HG03432 (cell line): Measurements from ENCODE around the gene IPO9.

Experiments
- ATAC-seq: cut with Tn5 transposase; IDR thresholded peaks from one replicate; pipeline ENCODE4 v1.9.1; 2021; ENCODE audit warnings: mild to moderate bottlenecking, moderate library complexity; ENCODE audit not compliant: unreplicated experiment

The IPO9 gene

DNA sequence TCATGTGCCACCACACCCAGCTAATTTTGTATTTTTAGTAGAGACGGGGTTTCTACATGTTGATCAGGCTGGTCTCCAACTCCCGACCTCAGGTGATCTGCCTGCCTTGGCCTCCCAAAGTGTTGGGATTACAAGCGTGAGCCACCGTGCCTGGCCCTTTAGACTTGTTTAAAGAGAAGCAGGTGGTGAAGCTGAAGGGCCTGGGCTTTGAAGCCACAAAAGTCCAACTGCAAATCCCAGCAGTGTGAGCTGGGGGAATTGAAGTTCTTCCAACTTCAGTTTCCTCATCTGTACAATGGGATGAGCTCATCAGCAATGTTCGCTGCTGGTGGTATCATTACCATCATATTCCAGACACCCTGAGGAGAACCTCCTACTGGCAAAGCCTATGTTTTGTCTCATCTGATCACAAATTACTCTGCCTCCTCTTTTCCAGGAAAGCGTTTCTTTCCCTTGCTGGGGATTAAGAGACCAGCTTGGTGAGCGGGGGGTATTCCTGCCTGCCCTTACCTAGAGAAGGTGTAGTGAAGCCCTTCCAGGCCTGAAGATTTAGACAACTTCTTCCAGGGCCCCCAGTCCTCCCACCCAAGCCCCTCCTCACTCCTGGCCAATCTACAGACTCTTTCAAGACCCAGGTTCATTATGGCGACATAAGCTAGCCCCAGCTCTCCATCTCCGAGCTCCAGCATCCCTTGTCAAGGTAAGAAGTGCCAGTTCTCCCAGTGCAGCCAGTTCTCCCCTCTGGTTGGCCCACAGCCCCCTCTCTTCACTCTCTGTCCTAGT, 57.3 kb downstream of the IPO9 start:
- ATAC-seq = no peak

DNA sequence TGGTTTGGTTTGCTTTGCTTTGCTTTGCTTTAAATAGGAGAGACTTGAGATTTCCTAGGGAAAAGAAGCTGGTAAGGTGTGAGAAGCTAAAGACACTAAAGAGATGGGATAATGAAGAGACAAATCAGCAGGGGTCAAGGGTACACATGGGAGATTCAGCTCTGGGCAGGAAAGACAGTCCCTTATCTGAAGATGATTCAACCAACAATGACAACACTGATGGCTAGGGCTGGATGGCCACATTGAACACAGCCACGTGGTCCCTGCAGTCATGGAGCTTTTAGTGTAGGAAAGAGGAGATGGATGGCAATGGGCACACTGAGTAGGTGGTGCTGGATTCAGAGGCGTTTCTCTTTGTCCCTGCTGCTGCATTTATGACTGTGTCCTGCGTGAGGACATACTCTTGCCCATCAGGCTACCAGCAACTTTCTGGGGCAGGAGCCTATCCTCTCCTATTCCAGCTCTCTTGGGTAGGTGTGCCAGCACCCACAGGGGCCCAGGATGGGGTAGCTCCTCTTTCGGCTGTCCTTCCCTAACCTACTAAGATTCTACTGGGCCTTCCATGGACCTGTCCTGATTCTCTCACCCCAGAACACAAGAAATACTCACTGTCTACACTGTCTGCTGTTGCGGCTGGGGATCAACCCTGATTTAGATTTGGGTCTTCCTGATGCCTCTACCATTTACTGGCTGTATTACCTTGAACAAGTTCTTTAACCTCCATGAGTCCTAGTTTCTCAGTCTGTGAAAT, 58.3 kb downstream of the IPO9 start:
- ATAC-seq = no peak

DNA sequence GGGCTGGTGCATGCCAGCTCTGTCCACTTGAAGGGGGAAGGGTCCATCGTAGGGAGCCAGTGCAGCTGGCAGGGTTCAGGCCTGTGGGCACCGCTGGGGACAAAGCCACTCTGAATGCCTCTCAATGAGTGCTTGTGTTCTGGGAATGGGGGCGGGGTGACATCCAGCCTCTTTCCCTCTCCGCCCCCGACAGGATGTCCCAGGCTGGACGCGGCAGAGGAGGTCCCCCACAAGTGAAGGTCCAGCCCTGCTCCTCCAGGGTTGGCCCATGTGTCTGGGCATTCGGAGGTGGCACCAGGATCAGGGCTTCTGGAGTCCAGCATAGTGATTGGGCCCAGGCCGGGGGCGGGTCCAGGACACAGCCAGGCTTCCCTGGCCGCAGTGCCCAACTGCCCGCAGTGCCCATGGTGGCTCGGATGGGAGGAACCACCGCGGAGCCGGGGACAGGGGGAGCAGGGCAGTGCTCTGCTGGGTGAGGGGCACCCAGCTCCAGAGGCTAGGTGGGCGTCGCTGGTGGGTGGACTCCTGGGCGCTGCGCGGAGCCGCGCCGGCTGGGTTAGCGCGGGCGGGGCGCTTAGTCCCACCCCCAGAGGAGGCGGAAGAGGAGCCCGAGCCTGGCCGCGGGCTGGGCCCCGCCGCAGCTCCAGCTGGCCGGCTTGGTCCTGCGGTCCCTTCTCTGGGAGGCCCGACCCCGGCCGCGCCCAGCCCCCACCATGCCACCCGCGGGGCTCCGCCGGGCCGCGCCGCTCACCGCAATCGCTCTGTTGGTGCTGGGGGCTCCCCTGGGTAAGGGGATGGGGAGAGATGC, 59.5 kb downstream of the IPO9 start, which contains the start of gene SHISA4:
Gene SHISA4, plus strand, starts transcription at position 617 of the 808 bp plus-strand sequence. Its CDS starts 97 bp downstream, at position 714.
- no peak for ATAC-seq

DNA sequence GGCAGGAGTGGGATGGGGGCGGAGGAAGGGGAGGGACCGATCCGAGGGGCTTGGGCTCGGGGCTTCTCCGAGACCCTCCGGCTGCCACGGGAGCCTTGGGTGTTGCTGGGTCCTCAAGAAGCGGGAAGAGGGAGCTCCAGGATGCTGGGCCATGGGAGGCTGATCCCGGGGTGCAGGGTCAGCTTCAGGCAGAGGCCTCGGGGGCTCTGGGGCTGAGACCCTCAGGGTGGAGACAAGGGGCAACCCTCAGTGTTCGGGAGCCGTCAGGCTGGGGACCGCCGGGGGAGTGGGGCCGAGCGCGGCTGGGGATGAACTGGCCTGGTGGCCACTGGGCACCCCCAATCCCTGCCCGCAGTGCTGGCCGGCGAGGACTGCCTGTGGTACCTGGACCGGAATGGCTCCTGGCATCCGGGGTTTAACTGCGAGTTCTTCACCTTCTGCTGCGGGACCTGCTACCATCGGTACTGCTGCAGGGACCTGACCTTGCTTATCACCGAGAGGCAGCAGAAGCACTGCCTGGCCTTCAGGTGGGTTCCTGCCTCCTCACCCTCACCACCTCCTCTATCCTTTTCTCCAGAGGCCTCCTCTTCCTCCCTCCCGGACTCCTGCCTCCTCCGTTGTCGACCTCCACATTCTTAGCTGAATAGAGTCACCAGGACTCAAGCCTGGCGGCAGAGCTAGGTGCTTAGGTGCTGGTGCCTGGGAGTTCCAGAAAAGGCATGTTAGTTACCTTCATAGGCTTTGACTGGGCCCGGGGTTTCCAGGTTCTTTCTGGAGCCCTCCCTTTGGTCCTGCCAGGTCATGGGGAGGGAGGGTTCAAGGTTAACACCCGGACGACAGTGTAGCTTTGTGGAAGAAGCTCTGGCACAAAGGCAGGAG, 60.4 kb downstream of the IPO9 start:
- no peak for ATAC-seq

DNA sequence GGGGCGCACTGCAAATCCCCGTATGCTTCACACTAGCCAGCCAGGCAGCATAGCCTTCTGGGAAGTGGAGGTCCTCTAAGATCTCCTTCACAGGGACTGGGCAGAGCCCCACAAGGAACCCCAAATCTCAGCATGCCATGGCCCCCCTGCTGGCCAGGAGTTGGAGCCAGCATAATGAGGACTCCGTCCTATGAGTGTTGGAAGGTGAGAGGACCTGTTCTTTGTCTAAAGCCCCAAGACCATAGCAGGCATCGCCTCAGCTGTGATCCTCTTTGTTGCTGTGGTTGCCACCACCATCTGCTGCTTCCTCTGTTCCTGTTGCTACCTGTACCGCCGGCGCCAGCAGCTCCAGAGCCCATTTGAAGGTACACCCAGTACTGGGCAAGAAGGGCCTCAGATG, 61.3 kb downstream of the IPO9 start:
- ATAC-seq = no peak

DNA sequence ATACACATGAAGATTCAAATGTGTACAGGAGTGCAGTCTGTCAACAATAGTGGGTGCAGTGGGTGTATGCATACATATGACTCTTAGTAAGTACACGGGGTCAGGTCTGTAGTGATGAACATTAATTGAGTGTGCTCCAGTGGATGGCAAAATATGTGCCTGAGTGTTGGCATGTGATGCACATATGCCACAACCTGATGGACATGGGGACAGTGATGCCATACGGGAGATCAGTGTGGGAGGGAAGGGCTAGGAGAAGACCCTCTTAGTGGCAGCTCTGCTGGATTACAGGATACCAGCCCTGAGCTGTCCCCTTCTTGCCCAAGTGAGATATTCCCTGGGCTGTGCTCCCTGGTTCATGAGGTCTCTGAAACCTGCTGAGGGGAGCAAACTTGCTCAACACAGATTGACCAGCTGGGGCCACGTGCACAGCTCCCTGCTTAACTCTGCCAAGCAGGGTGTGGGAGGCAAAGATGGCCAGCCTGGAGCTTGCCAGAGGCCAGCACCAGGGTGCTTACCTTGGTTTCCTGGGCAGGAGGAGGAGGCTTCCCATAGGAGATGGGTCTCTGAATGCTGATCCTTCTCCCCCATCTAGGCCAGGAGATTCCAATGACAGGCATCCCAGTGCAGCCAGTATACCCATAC, 62.0 kb downstream of the IPO9 start:
- no peak for ATAC-seq

DNA sequence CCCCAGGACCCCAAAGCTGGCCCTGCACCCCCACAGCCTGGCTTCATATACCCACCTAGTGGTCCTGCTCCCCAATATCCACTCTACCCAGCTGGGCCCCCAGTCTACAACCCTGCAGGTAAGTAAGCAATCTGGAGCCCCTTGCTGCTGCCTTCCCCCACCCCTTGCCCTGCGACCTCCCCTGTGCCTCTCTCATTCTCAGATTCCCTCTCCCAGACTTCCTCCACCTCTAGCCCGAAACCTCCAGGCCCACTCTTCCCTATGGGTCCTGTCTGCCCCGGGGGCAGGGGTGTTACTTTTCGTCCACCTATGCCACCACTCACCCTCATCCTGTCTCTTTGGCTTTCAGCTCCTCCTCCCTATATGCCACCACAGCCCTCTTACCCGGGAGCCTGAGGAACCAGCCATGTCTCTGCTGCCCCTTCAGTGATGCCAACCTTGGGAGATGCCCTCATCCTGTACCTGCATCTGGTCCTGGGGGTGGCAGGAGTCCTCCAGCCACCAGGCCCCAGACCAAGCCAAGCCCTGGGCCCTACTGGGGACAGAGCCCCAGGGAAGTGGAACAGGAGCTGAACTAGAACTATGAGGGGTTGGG, 62.6 kb downstream of the IPO9 start:
- no peak for ATAC-seq

DNA sequence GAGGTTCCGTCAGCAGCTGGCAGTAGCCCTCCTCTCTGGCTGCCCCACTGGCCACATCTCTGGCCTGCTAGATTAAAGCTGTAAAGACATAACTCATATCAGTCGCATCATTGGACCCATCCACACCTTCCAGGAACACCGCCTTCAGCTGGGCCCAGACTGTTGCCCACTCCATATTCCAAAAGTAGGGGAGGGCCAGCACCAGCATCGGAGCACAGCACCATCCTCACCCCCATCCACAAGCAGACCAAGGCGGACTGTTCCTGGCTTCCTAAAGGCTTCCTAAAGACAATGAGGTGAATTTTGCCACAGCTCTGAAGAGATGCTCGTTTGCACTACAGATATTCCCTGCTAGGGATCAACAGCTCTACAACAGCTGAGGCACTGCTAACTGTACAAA, 63.3 kb downstream of the IPO9 start:
- ATAC-seq = no peak

DNA sequence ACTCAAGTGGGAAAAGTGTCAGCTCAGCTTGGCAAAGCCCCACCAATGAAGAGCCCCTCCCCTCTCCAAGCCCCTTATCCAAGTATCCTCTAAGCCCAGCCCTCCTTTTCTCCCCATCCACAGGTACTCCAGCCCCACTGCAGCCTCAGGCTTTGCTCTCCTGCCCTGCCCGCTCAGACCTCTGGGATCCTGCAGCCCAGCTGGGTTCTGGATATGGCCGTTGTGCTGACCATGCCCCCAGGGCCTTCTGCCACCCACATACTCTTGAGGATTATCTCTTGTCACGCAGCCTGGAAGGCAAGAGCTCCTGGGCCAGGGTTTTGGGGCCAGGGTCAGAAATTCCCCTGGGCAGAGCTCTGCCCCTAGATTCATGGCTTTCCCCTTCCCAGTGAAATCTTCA, 64.5 kb downstream of the IPO9 start:
- no peak for ATAC-seq

DNA sequence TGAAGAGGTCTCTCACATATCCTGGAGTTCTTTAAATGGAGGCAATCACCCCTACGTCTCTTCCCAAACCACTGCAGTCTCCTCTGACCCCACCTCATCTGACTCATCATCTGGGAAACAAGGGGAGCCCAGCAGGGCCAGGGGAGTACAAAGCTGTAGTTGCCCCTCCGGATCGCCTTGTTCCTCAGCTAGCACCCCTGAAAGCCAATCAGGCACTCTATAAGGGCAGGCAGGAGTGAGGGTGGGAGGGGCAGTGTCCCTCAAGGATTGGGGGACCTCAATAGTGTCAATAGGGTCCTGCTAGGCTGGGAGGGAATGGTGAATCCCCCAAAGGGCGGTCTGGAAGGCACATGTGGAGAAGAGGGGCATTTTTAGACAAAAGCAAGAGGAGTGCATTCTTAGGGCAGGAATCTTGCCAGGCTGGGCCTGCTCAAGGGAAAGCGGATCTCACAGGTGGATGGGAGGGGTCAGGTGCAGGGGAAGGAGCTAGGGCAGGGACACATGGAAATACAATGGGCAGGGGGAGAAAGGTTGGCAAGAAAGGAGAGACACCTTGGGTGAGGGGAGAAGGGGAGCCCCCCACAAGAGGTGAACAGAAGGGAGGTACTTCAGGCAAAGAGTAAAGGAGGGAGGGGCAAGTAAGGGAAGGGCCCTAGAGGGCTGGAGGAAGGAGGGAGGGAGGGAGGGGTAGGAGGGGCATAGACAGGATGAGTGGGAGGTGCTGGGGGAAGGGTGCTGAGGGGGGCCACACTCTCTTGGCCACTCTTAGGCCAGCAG, 65.6 kb downstream of the IPO9 start:
- ATAC-seq = no peak

DNA sequence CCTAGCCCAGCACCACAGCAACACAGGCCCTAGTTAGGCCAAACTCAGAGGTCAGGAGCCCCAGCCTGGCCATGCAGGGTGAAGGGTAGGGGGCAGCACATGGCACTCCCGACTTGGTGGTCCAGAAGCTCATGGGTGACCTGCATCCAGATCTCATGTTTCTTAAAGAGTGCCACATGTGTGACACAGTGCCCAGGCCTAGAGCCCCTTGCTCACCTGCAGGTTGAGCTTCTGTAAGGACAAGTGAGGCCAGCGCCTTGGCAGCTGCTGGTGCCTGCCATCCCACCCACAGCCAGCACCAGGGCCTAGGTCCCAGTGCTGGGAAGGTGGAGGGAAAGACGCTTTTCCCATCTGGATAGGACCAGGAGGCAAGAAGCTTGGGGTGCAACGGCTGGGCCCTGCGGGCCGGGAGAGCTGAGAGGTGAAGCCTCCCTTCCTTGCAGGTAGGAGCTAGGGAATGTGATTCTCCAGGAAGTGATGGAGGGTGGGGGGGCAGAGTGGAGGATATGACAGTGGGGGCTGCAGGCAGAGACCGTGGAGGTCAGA, 66.2 kb downstream of the IPO9 start:
- ATAC-seq = no peak

DNA sequence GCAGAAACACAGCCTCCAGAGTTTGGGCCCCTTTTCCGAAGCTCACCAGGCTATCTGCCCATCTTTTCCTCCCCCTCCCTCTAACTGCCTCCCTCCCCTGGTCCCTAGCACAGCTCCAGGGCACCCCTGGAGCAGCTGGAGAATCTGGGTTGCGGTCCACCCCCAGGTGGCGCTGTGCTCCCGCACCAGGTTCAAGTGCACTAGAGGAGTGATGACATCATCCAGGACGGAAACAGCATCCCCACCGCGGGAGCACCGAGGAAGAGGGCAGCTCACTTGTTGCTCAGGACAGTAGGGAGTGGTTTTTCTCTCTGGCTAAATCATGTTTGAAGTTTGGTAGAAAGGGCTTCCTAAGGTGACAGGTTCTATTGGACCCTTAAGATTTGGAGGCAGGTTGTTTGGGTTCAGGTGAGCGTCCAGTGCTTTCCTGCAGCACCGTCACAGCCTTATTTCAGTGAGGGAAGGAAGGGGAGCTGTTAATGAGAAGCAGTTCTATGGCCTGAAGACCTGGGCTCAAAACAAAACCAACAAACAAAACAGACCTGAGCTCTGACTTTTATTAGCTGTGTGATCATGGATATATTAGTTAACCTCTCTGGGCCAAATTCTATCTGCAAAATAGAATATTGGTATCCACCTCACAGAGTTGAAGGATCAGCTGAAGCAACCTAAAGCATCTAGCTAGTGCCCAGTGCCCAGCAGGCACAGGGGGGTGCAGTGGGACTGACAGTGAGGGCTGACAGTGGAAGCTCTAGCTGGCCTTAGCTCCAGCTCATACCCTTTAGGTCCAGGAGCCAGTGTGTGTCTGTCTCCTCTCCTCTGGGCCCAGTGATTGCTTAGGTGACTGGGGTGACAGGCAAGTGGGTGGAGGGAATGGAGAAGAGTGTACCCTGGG, 67.2 kb downstream of the IPO9 start:
- peak; percentile 85 for ATAC-seq

DNA sequence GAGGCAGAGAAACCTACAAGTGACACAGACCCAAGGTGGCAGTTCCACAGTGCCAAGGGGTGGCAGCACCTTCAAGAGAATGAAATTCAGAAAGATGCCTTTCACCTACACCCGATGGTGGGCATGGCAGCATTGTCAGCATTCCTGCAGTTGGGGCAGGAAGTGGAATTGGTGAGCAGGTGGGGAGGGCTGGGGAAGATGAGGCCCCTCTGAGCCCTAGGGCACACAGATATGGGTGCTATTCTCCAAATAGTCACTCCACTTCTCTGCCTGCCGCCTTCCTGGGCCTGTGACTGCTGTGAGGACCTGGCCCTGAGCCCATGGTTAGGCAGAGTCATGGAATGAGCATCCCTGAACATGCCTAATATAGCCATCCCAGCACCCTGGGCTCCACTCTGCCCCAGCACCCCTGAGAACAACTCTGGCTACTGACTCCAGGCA, 68.0 kb downstream of the IPO9 start:
- ATAC-seq = no peak

DNA sequence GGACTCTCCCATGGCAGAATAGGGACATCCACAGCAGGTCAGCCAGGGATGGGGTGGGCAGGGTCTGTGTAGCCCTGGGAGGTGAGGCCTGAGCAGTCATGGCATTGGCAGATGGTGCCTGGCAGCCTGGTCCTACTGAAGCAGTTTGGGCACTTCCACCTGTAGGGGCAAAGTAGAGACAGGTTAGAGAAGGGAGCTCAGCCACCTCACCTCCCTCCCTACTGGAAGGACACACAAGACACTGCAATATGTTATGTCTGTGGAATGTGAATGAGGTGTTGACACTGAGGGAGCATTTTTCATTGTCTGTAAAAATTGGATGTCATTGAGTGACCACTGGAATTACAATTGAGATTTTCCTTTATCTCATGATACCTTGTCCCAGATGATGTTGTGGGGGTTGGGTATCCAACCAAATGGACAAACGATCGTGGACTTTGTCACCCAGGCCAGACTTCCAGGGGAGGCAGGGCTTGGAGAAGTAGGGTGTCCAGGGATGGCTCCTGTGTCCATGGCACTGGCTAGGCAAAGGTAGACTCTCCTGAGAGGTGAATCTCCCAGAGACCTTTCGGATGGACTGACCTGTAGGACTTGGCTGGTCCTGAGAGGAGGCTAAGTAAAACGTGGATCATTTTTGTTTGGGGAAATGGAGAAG, 69.4 kb downstream of the IPO9 start:
- no peak for ATAC-seq

DNA sequence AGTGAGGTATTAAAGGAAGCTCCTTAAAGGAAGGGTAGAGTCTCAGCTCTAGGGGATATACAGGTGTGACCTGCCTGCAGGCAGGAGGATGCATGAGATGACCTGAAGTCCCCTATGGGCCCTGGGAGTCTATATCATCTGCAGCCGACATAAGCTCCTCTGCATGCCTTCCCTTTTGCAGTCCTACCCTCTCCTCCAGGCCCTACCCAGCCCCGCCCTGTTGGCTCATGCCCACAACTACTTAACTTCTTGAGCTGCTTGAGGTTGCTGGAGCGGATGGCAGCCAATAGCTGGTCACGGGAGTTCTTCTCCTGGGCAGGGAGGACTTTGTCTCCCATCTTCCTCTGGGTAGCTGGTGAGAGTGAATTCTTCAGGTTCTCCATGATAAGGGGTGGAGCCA, 70.0 kb downstream of the IPO9 start:
- ATAC-seq = no peak

DNA sequence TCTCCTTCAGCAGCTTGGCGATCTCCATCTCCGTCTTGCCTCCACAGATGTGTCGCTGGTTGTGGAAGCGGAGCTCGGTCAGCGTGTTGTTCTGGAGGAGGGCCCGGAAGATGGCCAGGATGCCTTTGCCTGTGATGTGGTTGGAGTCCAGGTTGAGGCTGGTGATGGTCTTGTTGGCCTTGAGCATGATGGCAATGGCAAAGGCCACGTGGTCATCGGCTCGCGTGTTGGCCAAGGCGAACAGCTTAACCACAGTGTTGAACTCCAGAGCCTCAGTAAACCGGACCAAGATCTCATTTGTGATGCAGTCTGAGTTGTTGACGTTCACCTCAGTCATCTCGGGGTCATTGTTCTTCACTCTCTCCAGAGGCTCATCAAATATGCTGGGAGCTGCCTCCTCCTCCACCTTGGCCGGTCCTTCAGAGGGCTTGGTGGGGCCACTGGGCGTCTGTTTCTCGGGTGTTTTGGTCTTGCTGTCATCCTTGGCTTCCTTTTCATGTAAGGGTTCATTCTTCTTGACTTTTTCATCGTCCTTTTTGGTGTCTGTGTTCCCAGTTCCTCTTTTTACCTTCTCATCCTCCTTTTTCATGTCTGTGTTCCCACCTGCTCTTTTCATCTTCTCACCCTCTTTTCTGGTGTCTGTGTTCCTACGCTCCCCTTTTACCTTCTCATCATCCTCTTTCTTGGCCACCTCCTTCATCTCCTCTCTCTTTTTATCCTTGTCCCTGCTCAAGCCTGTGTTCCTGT, 70.9 kb downstream of the IPO9 start:
- no peak for ATAC-seq
